EL (cell line): ENCODE measurements around the gene SERGEF.

Source experiments
- DNase-seq: peaks from one replicate; pipeline ENCODE4 v3.0.0-alpha.2; 2016

The SERGEF gene

GRCh38 chr11:17744151-17744940 is 268.5 kb downstream of the SERGEF start:
- peak; percentile 65 for DNase-seq

GRCh38 chr11:17743808-17744119 is 269.1 kb downstream of the SERGEF start:
- peak; percentile 83 for DNase-seq

GRCh38 chr11:17743026-17743807 is 269.6 kb downstream of the SERGEF start:
- no peak for DNase-seq

GRCh38 chr11:17742019-17742418 is 270.8 kb downstream of the SERGEF start:
- no peak for DNase-seq

- DNase-seq = no peak
These were observed 271.4 kb downstream of the SERGEF start for GRCh38 chr11:17741487-17741886.

GRCh38 chr11:17740649-17741235 is 272.1 kb downstream of the SERGEF start:
- DNase-seq = no peak

- DNase-seq = no peak
These were observed 272.9 kb downstream of the SERGEF start for GRCh38 chr11:17739945-17740338.

GRCh38 chr11:17738151-17738973 is 274.5 kb downstream of the SERGEF start:
- DNase-seq = no peak
